IMR-90 (cell line): ENCODE measurements around the gene ADAMTS13.

ENCODE experiments used
- BHLHE40 ChIP-seq: fragments of 150-350 bp; IDR thresholded peaks from 2 replicates; pipeline ENCODE4 v1.6.1; 2016; ENCODE audit warnings: mild to moderate bottlenecking, low read depth, low read length
- MAZ ChIP-seq: IDR thresholded peaks from 2 replicates; pipeline ENCODE4 v1.6.1; 2012; ENCODE audit warnings: low read depth, mild to moderate bottlenecking, low read length, improper control_type of control experiment, moderate library complexity, borderline replicate concordance
- POLR2A ChIP-seq: IDR thresholded peaks from 2 replicates; pipeline ENCODE4 v1.6.1; 2012; ENCODE audit warnings: mild to moderate bottlenecking, low read depth, low read length
- RAD21 ChIP-seq: IDR thresholded peaks from 2 replicates; pipeline ENCODE4 v1.6.1; 2012; ENCODE audit warnings: low read length, improper control_type of control experiment
- RFX5 ChIP-seq: IDR thresholded peaks from 2 replicates; pipeline ENCODE4 v1.8.0; 2012; ENCODE audit warnings: low read depth, mild to moderate bottlenecking, low read length, moderate library complexity
- SMC3 ChIP-seq: fragments of 150-350 bp; IDR thresholded peaks from 2 replicates; pipeline ENCODE4 v1.6.1; 2016; ENCODE audit warnings: low read depth, mild to moderate bottlenecking, antibody characterized with exemption, low read length, moderate library complexity
- TF ChIP-seq, protein P1 (sequence below): conservative IDR thresholded peaks from 2 replicates; pipeline ENCODE4 v1.5.1; 2012; ENCODE audit warnings: mild to moderate bottlenecking, low read depth, low read length, improper control_type of control experiment

DNA sequence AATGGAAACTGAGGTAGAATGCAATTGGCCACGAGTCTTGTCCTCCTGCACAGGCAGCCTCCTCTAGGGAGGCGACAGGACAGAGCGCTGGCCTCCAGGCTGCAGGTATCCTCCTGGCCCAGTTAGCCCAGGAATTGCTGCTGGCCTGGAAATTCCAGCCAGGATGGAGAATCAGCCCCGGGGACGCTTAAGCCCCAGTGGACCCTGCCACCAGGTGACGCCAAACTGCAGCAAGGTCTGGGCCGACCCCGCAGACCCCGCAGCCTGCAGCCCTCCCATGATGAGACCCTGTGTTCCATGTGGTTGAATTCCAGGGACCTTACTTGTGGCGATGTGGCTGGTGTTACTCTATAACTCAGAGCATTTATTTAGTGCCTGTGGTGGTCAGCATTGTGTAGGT is 44.9 kb downstream of the ADAMTS13 start:
- TF ChIP-seq POLR2A (no peak), BHLHE40 (no peak), SMC3 (no peak), RAD21 (no peak), RFX5 (no peak), MAZ (no peak)
- TF ChIP-seq, protein P1, sequence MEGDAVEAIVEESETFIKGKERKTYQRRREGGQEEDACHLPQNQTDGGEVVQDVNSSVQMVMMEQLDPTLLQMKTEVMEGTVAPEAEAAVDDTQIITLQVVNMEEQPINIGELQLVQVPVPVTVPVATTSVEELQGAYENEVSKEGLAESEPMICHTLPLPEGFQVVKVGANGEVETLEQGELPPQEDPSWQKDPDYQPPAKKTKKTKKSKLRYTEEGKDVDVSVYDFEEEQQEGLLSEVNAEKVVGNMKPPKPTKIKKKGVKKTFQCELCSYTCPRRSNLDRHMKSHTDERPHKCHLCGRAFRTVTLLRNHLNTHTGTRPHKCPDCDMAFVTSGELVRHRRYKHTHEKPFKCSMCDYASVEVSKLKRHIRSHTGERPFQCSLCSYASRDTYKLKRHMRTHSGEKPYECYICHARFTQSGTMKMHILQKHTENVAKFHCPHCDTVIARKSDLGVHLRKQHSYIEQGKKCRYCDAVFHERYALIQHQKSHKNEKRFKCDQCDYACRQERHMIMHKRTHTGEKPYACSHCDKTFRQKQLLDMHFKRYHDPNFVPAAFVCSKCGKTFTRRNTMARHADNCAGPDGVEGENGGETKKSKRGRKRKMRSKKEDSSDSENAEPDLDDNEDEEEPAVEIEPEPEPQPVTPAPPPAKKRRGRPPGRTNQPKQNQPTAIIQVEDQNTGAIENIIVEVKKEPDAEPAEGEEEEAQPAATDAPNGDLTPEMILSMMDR = no peak
